GM23338 (cell line): Measurements from ENCODE around the gene IGF2R. TPM values are rescaled to one million over a fixed set of nuclear protein-coding genes. Genes with fewer than 3 reads are reported as not detected.

ENCODE experiments used
- ATAC-seq: fragments of 200-7000 bp; cut with Tn5 transposase; 3 replicates; pipeline ENCODE4 v1.9.1; 2020
- DNase-seq: peaks from one replicate; pipeline ENCODE4 v3.0.0-alpha.2; 2015; ENCODE audit warnings: low spot score
- H2AFZ ChIP-seq: fragments of 200-600 bp; sonication (generic); 2 replicates; pipeline ENCODE4 v1.8.0; 2016; ENCODE audit warnings: antibody characterized with exemption, mild to moderate bottlenecking, moderate library complexity
- H3F3A ChIP-seq: fragments of 200-600 bp; sonication (generic); replicated peaks from 2 replicates; pipeline ENCODE4 v1.8.0; 2017; ENCODE audit warnings: antibody characterized with exemption, mixed run types, low read depth
- H3K27ac ChIP-seq: fragments of 200-600 bp; sonication (generic); 2 replicates; pipeline ENCODE4 v1.6.1; 2016; ENCODE audit warnings: low read depth
- H3K27me3 ChIP-seq: fragments of 200-600 bp; sonication (generic); 2 replicates; pipeline ENCODE4 v1.8.0; 2016; ENCODE audit warnings: mild to moderate bottlenecking, mixed run types, moderate library complexity; ENCODE audit not compliant: insufficient read depth
- H3K36me3 ChIP-seq: fragments of 200-600 bp; sonication (generic); 2 replicates; pipeline ENCODE4 v1.8.0; 2016; ENCODE audit warnings: mild to moderate bottlenecking; ENCODE audit not compliant: insufficient read depth
- H3K4me1 ChIP-seq: fragments of 200-600 bp; sonication (generic); 2 replicates; pipeline ENCODE4 v1.8.0; 2016; ENCODE audit warnings: mild to moderate bottlenecking, moderate library complexity; ENCODE audit not compliant: insufficient read depth
- H3K4me2 ChIP-seq: fragments of 200-600 bp; sonication (generic); 2 replicates; pipeline ENCODE4 v1.7.1; 2017; ENCODE audit warnings: mixed run types
- H3K4me3 ChIP-seq: fragments of 200-600 bp; sonication (generic); 2 replicates; pipeline ENCODE4 v1.6.1; 2016; ENCODE audit warnings: mixed run types
- H3K79me2 ChIP-seq: fragments of 200-600 bp; sonication (generic); replicated peaks from 2 replicates; pipeline ENCODE4 v1.8.0; 2017; ENCODE audit warnings: mild to moderate bottlenecking; ENCODE audit not compliant: insufficient read depth
- H3K9me2 ChIP-seq: fragments of 200-600 bp; sonication (generic); 2 replicates; pipeline ENCODE4 v1.8.0; 2017; ENCODE audit not compliant: insufficient read depth
- H4K20me1 ChIP-seq: fragments of 200-600 bp; sonication (generic); replicated peaks from 2 replicates; pipeline ENCODE4 v1.8.0; 2017; ENCODE audit warnings: mild to moderate bottlenecking; ENCODE audit not compliant: insufficient read depth
- H3K27ac Mint-ChIP-seq: 2 replicates; pipeline ENCODE4 v1.8.0; 2020; ENCODE audit warnings: inconsistent platforms, mild to moderate bottlenecking, moderate library complexity, mixed read lengths
- H3K27me3 Mint-ChIP-seq: 3 replicates; pipeline ENCODE4 v1.8.0; 2022; ENCODE audit warnings: low read depth, mild to moderate bottlenecking, moderate library complexity, mixed read lengths, inconsistent platforms; ENCODE audit not compliant: insufficient read depth, poor library complexity
- H3K36me3 Mint-ChIP-seq: 3 replicates; pipeline ENCODE4 v1.8.0; 2021; ENCODE audit warnings: low read depth, mild to moderate bottlenecking, inconsistent platforms, moderate library complexity, mixed read lengths
- H3K4me1 Mint-ChIP-seq: 3 replicates; pipeline ENCODE4 v1.8.0; 2020; ENCODE audit warnings: mild to moderate bottlenecking, inconsistent platforms, mixed read lengths
- H3K4me3 Mint-ChIP-seq: 3 replicates; pipeline ENCODE4 v1.8.0; 2021; ENCODE audit warnings: moderate library complexity, mild to moderate bottlenecking, inconsistent platforms, mixed read lengths
- H3K9me3 Mint-ChIP-seq: 3 replicates; pipeline ENCODE4 v1.8.0; 2020; ENCODE audit warnings: moderate library complexity, mild to moderate bottlenecking, inconsistent platforms, mixed read lengths
- CREB1 ChIP-seq: fragments of 250-450 bp; sonication (Bioruptor Pico); IDR thresholded peaks from 2 replicates; pipeline ENCODE4 v1.5.0; 2020; ENCODE audit warnings: low read depth, mild to moderate bottlenecking, moderate library complexity
- EZH2phosphoT487 ChIP-seq: fragments of 200-600 bp; sonication (generic); IDR thresholded peaks from one replicate; pipeline ENCODE4 v1.8.1; 2018; ENCODE audit warnings: antibody characterized with exemption; ENCODE audit not compliant: unreplicated experiment
- JUNB ChIP-seq: IDR thresholded peaks from one replicate; pipeline ENCODE4 v1.6.1; 2016; ENCODE audit warnings: antibody characterized with exemption; ENCODE audit not compliant: unreplicated experiment
- NANOG ChIP-seq: IDR thresholded peaks from 2 replicates; pipeline ENCODE4 v1.6.1; 2016; ENCODE audit warnings: antibody characterized with exemption, borderline replicate concordance
- POLR2AphosphoS5 ChIP-seq: IDR thresholded peaks from 2 replicates; pipeline ENCODE4 v1.6.1; 2016; ENCODE audit warnings: antibody characterized with exemption, low read depth
- STAT1 ChIP-seq: IDR thresholded peaks from one replicate; pipeline ENCODE4 v1.6.1; 2016; ENCODE audit warnings: antibody characterized with exemption; ENCODE audit not compliant: unreplicated experiment
- ZNF114 ChIP-seq: fragments of 250-450 bp; sonication (Bioruptor Pico); IDR thresholded peaks from 2 replicates; pipeline ENCODE4 v1.5.0; 2020; ENCODE audit warnings: mild to moderate bottlenecking, moderate library complexity
- ZNF462 ChIP-seq: fragments of 250-450 bp; sonication (Bioruptor Pico); IDR thresholded peaks from 2 replicates; pipeline ENCODE4 v1.5.0; 2020; ENCODE audit warnings: mild to moderate bottlenecking, moderate library complexity
- polyA plus RNA-seq: library from polyadenylated mRNA; unstranded; fragments of >200 nt; fragmentation: Nextera tagmentation; extraction: Ambion mirVana; gene quantifications from 2 replicates; pipeline ENCODE4 v1.2.1, GENCODE V29; 2016
- total RNA-seq: library from RNA; depleted of rRNA; stranded (reverse); fragments of >200 nt; shearing (Covaris generic); gene quantifications from 2 replicates; pipeline ENCODE4 v1.2.3, GENCODE V29; 2014
- TF ChIP-seq, protein P1 (sequence below), 2 experiments: fragments of 200-600 bp in 1 of 2; sonication (generic) in 1 of 2; conservative IDR thresholded peaks; 2 replicates each; pipeline versions ENCODE4 v1.5.1 to v1.6.1; 2016 to 2017; ENCODE audit warnings: antibody characterized with exemption in 2 of 2, low read depth in 2 of 2, mild to moderate bottlenecking in 2 of 2, moderate library complexity in 1 of 2
- TF ChIP-seq, protein P2 (sequence below): IDR thresholded peaks from 2 replicates; pipeline ENCODE4 v1.6.1; 2016; ENCODE audit warnings: antibody characterized with exemption

The IGF2R gene
- total and polyA plus RNA-seq, 2 experiments from 2014 or later, result 12.5 to 76.4 TPM

DNA sequence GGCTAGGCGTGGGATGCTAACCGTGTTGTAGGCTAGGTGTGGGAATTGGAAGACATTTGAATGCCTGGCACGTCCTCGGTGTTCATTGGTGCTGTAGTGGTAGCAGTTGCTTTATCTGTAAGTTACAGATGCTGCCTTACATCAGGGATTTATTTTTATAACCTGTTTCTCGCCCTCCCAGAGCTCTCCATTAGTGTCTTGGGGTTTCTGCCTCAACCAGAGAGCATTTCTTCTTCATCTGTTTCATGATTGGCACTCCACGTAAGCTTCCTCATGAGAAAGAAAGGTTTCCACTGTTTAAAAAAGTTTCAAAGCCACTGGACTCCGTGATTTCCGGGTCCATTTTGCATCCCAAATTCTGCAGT lies 9.0 kb downstream of the IGF2R start:
- Histone ChIP-seq H3K36me3 (no peaks in the 10 kb centered on the region), H4K20me1 (peaks cover 57% of the 10 kb centered on the region), H3K27ac (peak overlapping the region; percentile 64; the same call in 1 of the 2 replicates), H3K9me2 (no peaks in the 10 kb centered on the region), H2AFZ (no peak overlapping the region), H3K4me1 (peaks cover 65% of the 10 kb centered on the region), H3K4me3 (peak overlapping the region; percentile 32; the same call in 1 of the 2 replicates), H3K27me3 (no peaks in the 10 kb centered on the region), H3F3A (no peaks in the 10 kb centered on the region), H3K4me2 (peak overlapping the region; percentile 69), H3K79me2 (peaks cover 100% of the 10 kb centered on the region)
- no peaks in the 10 kb centered on the region for H3K36me3 Mint-ChIP-seq
- peak overlapping the region; percentile 57 for H3K27ac Mint-ChIP-seq
- no peak for ATAC-seq
- no peak for DNase-seq
- H3K4me3 Mint-ChIP-seq, result peak overlapping the region; percentile 56
- peaks cover 14% of the 10 kb centered on the region for H3K27me3 Mint-ChIP-seq
- no peak for TF ChIP-seq EZH2phosphoT487
- no peak for TF ChIP-seq JUNB
- TF ChIP-seq NANOG, result no peak
- TF ChIP-seq, protein P1, sequence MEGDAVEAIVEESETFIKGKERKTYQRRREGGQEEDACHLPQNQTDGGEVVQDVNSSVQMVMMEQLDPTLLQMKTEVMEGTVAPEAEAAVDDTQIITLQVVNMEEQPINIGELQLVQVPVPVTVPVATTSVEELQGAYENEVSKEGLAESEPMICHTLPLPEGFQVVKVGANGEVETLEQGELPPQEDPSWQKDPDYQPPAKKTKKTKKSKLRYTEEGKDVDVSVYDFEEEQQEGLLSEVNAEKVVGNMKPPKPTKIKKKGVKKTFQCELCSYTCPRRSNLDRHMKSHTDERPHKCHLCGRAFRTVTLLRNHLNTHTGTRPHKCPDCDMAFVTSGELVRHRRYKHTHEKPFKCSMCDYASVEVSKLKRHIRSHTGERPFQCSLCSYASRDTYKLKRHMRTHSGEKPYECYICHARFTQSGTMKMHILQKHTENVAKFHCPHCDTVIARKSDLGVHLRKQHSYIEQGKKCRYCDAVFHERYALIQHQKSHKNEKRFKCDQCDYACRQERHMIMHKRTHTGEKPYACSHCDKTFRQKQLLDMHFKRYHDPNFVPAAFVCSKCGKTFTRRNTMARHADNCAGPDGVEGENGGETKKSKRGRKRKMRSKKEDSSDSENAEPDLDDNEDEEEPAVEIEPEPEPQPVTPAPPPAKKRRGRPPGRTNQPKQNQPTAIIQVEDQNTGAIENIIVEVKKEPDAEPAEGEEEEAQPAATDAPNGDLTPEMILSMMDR (conservative IDR thresholded peaks at IDR 0.05; ENCODE audit: low read depth in 2 of 2), result no peak
- no peak for TF ChIP-seq ZNF114 (CRISPR knock-in tag)
- peaks cover 85% of the 10 kb centered on the region for H3K4me1 Mint-ChIP-seq
- H3K9me3 Mint-ChIP-seq, result no peaks in the 10 kb centered on the region

- Histone ChIP-seq H3K4me2 (peak overlapping the region; percentile 69), H3K9me2 (no peaks in the 10 kb centered on the region), H4K20me1 (peaks cover 54% of the 10 kb centered on the region), H2AFZ (no peak overlapping the region), H3K36me3 (no peaks in the 10 kb centered on the region), H3K4me1 (peaks cover 60% of the 10 kb centered on the region), H3K27ac (peak overlapping the region; percentile 64), H3K79me2 (peaks cover 100% of the 10 kb centered on the region), H3K4me3 (peak overlapping the region; percentile 32; the same call in 1 of the 2 replicates), H3K27me3 (no peaks in the 10 kb centered on the region), H3F3A (no peaks in the 10 kb centered on the region)
- ATAC-seq (peak; percentile 41), DNase-seq (peak; percentile 52)
- peak overlapping the region; percentile 57 for H3K27ac Mint-ChIP-seq
- H3K4me3 Mint-ChIP-seq, result peak overlapping the region; percentile 56
- H3K4me1 Mint-ChIP-seq, result peaks cover 80% of the 10 kb centered on the region
- H3K27me3 Mint-ChIP-seq, result peaks cover 14% of the 10 kb centered on the region
- H3K9me3 Mint-ChIP-seq, result no peaks in the 10 kb centered on the region
- no peaks in the 10 kb centered on the region for H3K36me3 Mint-ChIP-seq
- TF ChIP-seq POLR2AphosphoS5 (no peak), ZNF114 (CRISPR knock-in tag) (no peak), JUNB (no peak), STAT1 (no peak), EZH2phosphoT487 (no peak), ZNF462 (CRISPR knock-in tag) (no peak), CREB1 (CRISPR knock-in tag) (no peak)
- TF ChIP-seq, protein P2, sequence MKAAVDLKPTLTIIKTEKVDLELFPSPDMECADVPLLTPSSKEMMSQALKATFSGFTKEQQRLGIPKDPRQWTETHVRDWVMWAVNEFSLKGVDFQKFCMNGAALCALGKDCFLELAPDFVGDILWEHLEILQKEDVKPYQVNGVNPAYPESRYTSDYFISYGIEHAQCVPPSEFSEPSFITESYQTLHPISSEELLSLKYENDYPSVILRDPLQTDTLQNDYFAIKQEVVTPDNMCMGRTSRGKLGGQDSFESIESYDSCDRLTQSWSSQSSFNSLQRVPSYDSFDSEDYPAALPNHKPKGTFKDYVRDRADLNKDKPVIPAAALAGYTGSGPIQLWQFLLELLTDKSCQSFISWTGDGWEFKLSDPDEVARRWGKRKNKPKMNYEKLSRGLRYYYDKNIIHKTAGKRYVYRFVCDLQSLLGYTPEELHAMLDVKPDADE, result no peak
These were observed 9.6 kb downstream of the IGF2R start for GRCh38 chr6:159978291-159979135.
